HCT116 (cell line): ENCODE data around the gene SLFN11. TPM values are rescaled to one million over a fixed set of nuclear protein-coding genes. Genes with fewer than 3 reads are reported as not detected.
A peak's percentile ranks its signal among the peaks of the same experiment; 100 is the strongest.

Experiments used
- ATAC-seq: fragments of 200-7000 bp; cut with Tn5 transposase; 2 replicates; pipeline ENCODE4 v1.9.1; 2020; ENCODE audit warnings: mild to moderate bottlenecking, moderate library complexity
- BruUV-seq: library from RNA; stranded (reverse); fragments of 400-500 nt; replicated peaks from 2 replicates; lab custom pipeline; 2021; lab: Mats Ljungman, UMichigan
- CTCF ChIA-PET: fragments of 300-600 bp; sonication (Branson Sonifier 250); formaldehyde crosslinking; loops from one replicate; lab custom pipeline; 2021; ENCODE audit warnings: antibody characterized with exemption; lab: Charles Lee
- POLR2A ChIA-PET: fragments of 300-600, 350-600 bp; sonication (Branson Sonifier 250); formaldehyde crosslinking; loops from one replicate; lab custom pipeline; 2021; ENCODE audit warnings: antibody characterized with exemption; lab: Charles Lee
- RAD21 ChIA-PET, 2 experiments: fragments of 300-600 bp; sonication (Branson Sonifier 250); formaldehyde crosslinking; loops; one replicate each; lab custom pipeline; 2023; ENCODE audit warnings: low total read pairs in 2 of 2; ENCODE audit not compliant: uncharacterized antibody in 2 of 2, unreplicated experiment in 2 of 2, low non-redundant PET in 1 of 2; lab: Charles Lee
- DNase-seq: peaks from one replicate; pipeline ENCODE4 v3.0.0-alpha.2; 2010; ENCODE audit warnings: low read depth, low spot score
- H2AFZ ChIP-seq: fragments of 200-600 bp; shearing (Covaris generic), sonication (generic); 2 replicates; pipeline ENCODE4 v1.6.1; 2017; ENCODE audit warnings: low read depth, mixed run types, mixed read lengths, antibody characterized with exemption, low read length; ENCODE audit not compliant: poor library complexity, severe bottlenecking
- H3K27ac ChIP-seq: 2 replicates; pipeline ENCODE4 v1.5.1; 2012; ENCODE audit warnings: low read depth, low read length
- H3K27me3 ChIP-seq: fragments of 200-600 bp; sonication (generic); 2 replicates; pipeline ENCODE4 v1.6.1; 2016; ENCODE audit warnings: mixed run types, low read length, mixed read lengths; ENCODE audit not compliant: insufficient read depth
- H3K36me3 ChIP-seq, 2 experiments: fragments of 200-500 bp in 1 of 2; fragments of 200-600 bp in 1 of 2; sonication (Bioruptor generic) in 1 of 2; sonication (generic) in 1 of 2; 2 replicates each; pipeline versions ENCODE4 v1.5.1 to v1.6.1; 2014 to 2016; ENCODE audit warnings: low read length in 2 of 2, inconsistent platforms in 1 of 2, mixed read lengths in 1 of 2, mixed run types in 1 of 2; ENCODE audit not compliant: insufficient read depth in 2 of 2, control insufficient read depth in 1 of 2
- H3K4me1 ChIP-seq, 2 experiments: fragments of 200-600 bp in 1 of 2; sonication (generic) in 1 of 2; 2 replicates each; pipeline versions ENCODE4 v1.5.1 to v1.6.1; 2012 to 2017; ENCODE audit warnings: low read length in 2 of 2, inconsistent platforms in 1 of 2, mild to moderate bottlenecking in 1 of 2, mixed read lengths in 1 of 2, mixed run types in 1 of 2, moderate library complexity in 1 of 2; ENCODE audit not compliant: insufficient read depth in 2 of 2, control insufficient read depth in 1 of 2
- H3K4me2 ChIP-seq: fragments of 200-600 bp; sonication (generic); 2 replicates; pipeline ENCODE4 v1.6.1; 2017; ENCODE audit warnings: mixed run types, low read length, mixed read lengths
- H3K4me3 ChIP-seq, 2 experiments: fragments of 200-600 bp in 1 of 2; sonication (generic) in 1 of 2; replicated peaks in 1 of 2; 2 replicates each; pipeline ENCODE4 v1.5.1; 2011 to 2016; ENCODE audit warnings: low read length in 2 of 2, control low read depth in 1 of 2, low read depth in 1 of 2, mild to moderate bottlenecking in 1 of 2, mixed read lengths in 1 of 2, mixed run types in 1 of 2
- H3K79me2 ChIP-seq: fragments of 200-600 bp; sonication (generic); 2 replicates; pipeline ENCODE4 v1.6.1; 2017; ENCODE audit warnings: mild to moderate bottlenecking, mixed run types, low read length, moderate library complexity, mixed read lengths; ENCODE audit not compliant: insufficient read depth
- H3K9ac ChIP-seq: fragments of 200-600 bp; sonication (generic); 2 replicates; pipeline ENCODE4 v1.6.1; 2016; ENCODE audit warnings: low read length, mixed read lengths
- H3K9me2 ChIP-seq: fragments of 200-600 bp; sonication (generic), shearing (Covaris generic); 2 replicates; pipeline ENCODE4 v1.6.1; 2017; ENCODE audit warnings: mixed run types, mild to moderate bottlenecking, moderate library complexity; ENCODE audit not compliant: insufficient read depth
- H3K9me3 ChIP-seq, 2 experiments: fragments of 200-500 bp in 1 of 2; fragments of 200-600 bp in 1 of 2; sonication (Bioruptor generic) in 1 of 2; sonication (generic) in 1 of 2; 2 replicates each; pipeline ENCODE4 v1.6.1; 2014 to 2017; ENCODE audit warnings: low read length in 2 of 2, mixed read lengths in 2 of 2, inconsistent platforms in 1 of 2, low read depth in 1 of 2, mild to moderate bottlenecking in 1 of 2, mixed run types in 1 of 2, moderate library complexity in 1 of 2; ENCODE audit not compliant: control insufficient read depth in 1 of 2, insufficient read depth in 1 of 2
- H4K20me1 ChIP-seq: fragments of 200-600 bp; sonication (generic), shearing (Covaris generic); 2 replicates; pipeline ENCODE4 v1.6.1; 2017; ENCODE audit warnings: mixed run types, mild to moderate bottlenecking, moderate library complexity; ENCODE audit not compliant: insufficient read depth
- EGR1 ChIP-seq: IDR thresholded peaks from 2 replicates; pipeline ENCODE4 v1.6.1; 2012; ENCODE audit warnings: low read depth
- FOSL1 ChIP-seq: IDR thresholded peaks from 2 replicates; pipeline ENCODE4 v1.6.1; 2012; ENCODE audit warnings: low read depth
- JUND ChIP-seq: IDR thresholded peaks from 2 replicates; pipeline ENCODE4 v1.6.1; 2012
- MAX ChIP-seq: IDR thresholded peaks from 2 replicates; pipeline ENCODE4 v1.6.1; 2012
- RAD21 ChIP-seq: IDR thresholded peaks from 2 replicates; pipeline ENCODE4 v1.6.1; 2012; ENCODE audit warnings: low read depth, mild to moderate bottlenecking
- REST ChIP-seq: IDR thresholded peaks from 2 replicates; pipeline ENCODE4 v1.6.1; 2012; ENCODE audit warnings: low read depth
- SRF ChIP-seq: IDR thresholded peaks from 2 replicates; pipeline ENCODE4 v1.6.1; 2012; ENCODE audit warnings: low read depth
- YY1 ChIP-seq: IDR thresholded peaks from 2 replicates; pipeline ENCODE4 v1.6.1; 2011; ENCODE audit warnings: low read length, low read depth, moderate library complexity, mild to moderate bottlenecking; ENCODE audit not compliant: insufficient replicate concordance; ENCODE audit errors: extremely low read depth
- ZFX ChIP-seq: fragments of 450-650 bp; IDR thresholded peaks from 2 replicates; pipeline ENCODE4 v1.6.1; 2017
- intact Hi-C: fragments of 100-400 bp; cut with micrococcal nuclease; formaldehyde crosslinking; loops from 2 replicates; pipeline ENCODE4 v1.10.0; 2022
- total RNA-seq: library from RNA; stranded (reverse); gene quantifications from one replicate; pipeline ENCODE4 v1.2.1, GENCODE V29; 2021; ENCODE audit not compliant: unreplicated experiment

SLFN11 gene
- total RNA-seq, 1 experiment from 2014 or later: not detected

- Histone ChIP-seq H3K4me1 (peaks cover 5 to 9% of the 10 kb centered on the region in 2 experiments; a peak in 3 of 4 replicates), H3K4me3 (no peak overlapping the region), H3K79me2 (no peaks in the 10 kb centered on the region), H4K20me1 (no peaks in the 10 kb centered on the region), H3K9me2 (no peaks in the 10 kb centered on the region), H3K36me3 (no peaks in the 10 kb centered on the region), H3K9me3 (no peaks in the 10 kb centered on the region), H3K9ac (no peak overlapping the region), H2AFZ (no peak overlapping the region), H3K4me2 (peak overlapping the region; percentile 19; the same call in 1 of the 2 replicates), H3K27me3 (0 out of 2 replicates have a peak, but pooled peaks cover 13% of the 10 kb centered on the region), H3K27ac (no peak overlapping the region)
- BruUV-seq: no TSS peak
- DNase-seq: no peak
- TF ChIP-seq JUND: no peak
- no peak for TF ChIP-seq SRF
- TF ChIP-seq MAX: no peak
- TF ChIP-seq EGR1: no peak
- no peak for TF ChIP-seq ZFX
- TF ChIP-seq FOSL1: no peak
- no peak for TF ChIP-seq RAD21
- intact Hi-C loops: loop anchor here (10.0 kb wide), 1 partner anchor 140 kb away; no protein-coding TSS in a partner anchor
- ATAC-seq: peak; percentile 46
- ChIA-PET POLR2A (no interaction called here), CTCF (interaction anchor here (2.5 to 4.1 kb wide), 2 partner anchors 217 to 219 kb away, joined by 5 to 37 read pairs; no protein-coding TSS in a partner anchor), RAD21 (no interaction called here)
These were observed 58.1 kb downstream of the SLFN11 start for GRCh38 chr17:35315283-35315682.

DNA sequence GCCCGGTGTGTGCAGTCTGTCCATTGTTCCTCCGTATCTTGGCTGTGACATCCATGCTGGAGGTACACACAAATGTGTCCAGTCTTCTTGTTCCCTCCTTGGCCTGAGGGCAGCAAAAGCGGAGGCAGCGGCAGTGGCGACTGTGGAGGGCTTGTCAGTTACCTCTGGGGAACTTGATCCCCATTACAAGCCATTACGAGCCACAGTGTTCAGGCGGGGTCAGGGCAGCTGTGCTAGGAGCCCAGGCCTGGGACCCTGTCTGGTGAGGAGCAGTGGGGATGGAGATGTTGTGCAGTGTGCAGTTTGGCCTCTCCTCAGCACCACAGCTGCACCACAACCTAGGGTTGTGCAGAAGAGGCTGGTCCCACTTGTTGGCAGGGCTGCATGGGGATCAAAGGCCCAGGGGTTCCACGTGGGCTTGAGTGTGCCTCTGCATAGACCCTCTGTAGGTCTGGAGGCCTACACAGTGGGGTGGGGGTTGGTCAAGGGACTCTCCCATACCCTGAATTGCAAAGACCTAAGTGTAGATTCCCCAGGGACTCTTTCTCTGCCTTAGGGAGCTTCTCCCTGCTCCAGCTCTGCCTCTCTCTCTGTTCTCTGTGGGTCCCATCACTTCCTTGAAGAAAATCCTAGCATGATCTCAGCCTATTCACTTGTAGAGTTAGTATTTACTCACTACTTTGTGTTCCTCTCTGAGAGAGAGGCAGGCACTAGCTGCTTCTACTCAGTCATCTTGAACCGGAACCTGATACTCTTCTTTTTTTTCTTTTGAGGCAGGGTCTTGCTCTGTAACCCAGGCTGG lies 58.8 kb downstream of the SLFN11 start:
- H2AFZ ChIP-seq: no peak overlapping the region
- TF ChIP-seq REST (no peak), SRF (no peak), YY1 (no peak)
- ChIA-PET RAD21 (no interaction called here), CTCF (interaction anchor here (2.4 to 4.1 kb wide), 3 partner anchors 218 to 225 kb away, joined by 5 to 37 read pairs (median 13); no protein-coding TSS in a partner anchor), POLR2A (no interaction called here)
- H3K36me3 ChIP-seq: no peaks in the 10 kb centered on the region
- DNase-seq (no peak), ATAC-seq (no peak)
- H3K9me3 ChIP-seq: no peaks in the 10 kb centered on the region
- BruUV-seq: no TSS peak
- no peaks in the 10 kb centered on the region for H4K20me1 ChIP-seq
- intact Hi-C loops: loop anchor here (5.0 to 10.0 kb wide), 2 partner anchors 140 to 433 kb away; no protein-coding TSS in a partner anchor
- 0 out of 2 replicates have a peak, but pooled peaks cover 13% of the 10 kb centered on the region for H3K27me3 ChIP-seq
- H3K4me1 ChIP-seq: peaks cover 5 to 9% of the 10 kb centered on the region in 2 experiments; a peak in 3 of 4 replicates
- no peaks in the 10 kb centered on the region for H3K9me2 ChIP-seq
- H3K27ac ChIP-seq: no peak overlapping the region
- no peak overlapping the region for H3K9ac ChIP-seq
- peak overlapping the region; percentile 19; the same call in 1 of the 2 replicates for H3K4me2 ChIP-seq
- no peak overlapping the region for H3K4me3 ChIP-seq
- H3K79me2 ChIP-seq: no peaks in the 10 kb centered on the region
